ENCODE results near the gene KCTD21.

Gene KCTD21

GRCh38 chr11:78218707-78219492 lies 30.5 kb upstream of the KCTD21 start:
- no peak for DNase-seq

GRCh38 chr11:78217650-78218541 lies 29.5 kb upstream of the KCTD21 start:
- no peak for DNase-seq

- DNase-seq = no peak
Observed at GRCh38 chr11:78216571-78217287, 28.3 kb upstream of the KCTD21 start.

- no peak for DNase-seq
Observed at GRCh38 chr11:78216021-78216420, 27.6 kb upstream of the KCTD21 start.

- no peak for DNase-seq
Observed at GRCh38 chr11:78214331-78215194, 26.1 kb upstream of the KCTD21 start.

- no peak for DNase-seq
Observed at GRCh38 chr11:78213526-78214330, 25.3 kb upstream of the KCTD21 start.

GRCh38 chr11:78212586-78213371 lies 24.4 kb upstream of the KCTD21 start:
- no peak for DNase-seq

GRCh38 chr11:78211565-78211964 lies 23.1 kb upstream of the KCTD21 start:
- no peak for DNase-seq

GRCh38 chr11:78210000-78210608 lies 21.7 kb upstream of the KCTD21 start:
- DNase-seq = no peak

- no peak for DNase-seq
Observed at GRCh38 chr11:78209478-78209877, 21.1 kb upstream of the KCTD21 start.

- no peak for DNase-seq
Observed at GRCh38 chr11:78208257-78209165, 20.1 kb upstream of the KCTD21 start.

GRCh38 chr11:78207532-78208256 lies 19.3 kb upstream of the KCTD21 start:
- no peak for DNase-seq

- DNase-seq = no peak
Observed at GRCh38 chr11:78205691-78206090, 17.3 kb upstream of the KCTD21 start.

- no peak for DNase-seq
Observed at GRCh38 chr11:78205256-78205655, 16.8 kb upstream of the KCTD21 start.

GRCh38 chr11:78203184-78203583 lies 14.8 kb upstream of the KCTD21 start:
- no peak for DNase-seq

GRCh38 chr11:78202733-78203167 lies 14.3 kb upstream of the KCTD21 start:
- no peak for DNase-seq

- DNase-seq = no peak
Observed at GRCh38 chr11:78201096-78201818, 12.8 kb upstream of the KCTD21 start.

GRCh38 chr11:78200553-78200952 lies 12.1 kb upstream of the KCTD21 start:
- DNase-seq = no peak
